CMK (cell line): ENCODE measurements around the gene INF2.
A peak's percentile ranks its signal among the peaks of the same experiment; 100 is the strongest.
"Not testable (repeated sequence)": the region's sequence is repeated elsewhere in the genome, so short reads cannot be mapped to it uniquely, and the experiment has no call there.

Experiments
- DNase-seq: peaks from one replicate; pipeline ENCODE4 v3.0.0-alpha.2; 2010; ENCODE audit warnings: low read depth

The INF2 gene

DNA sequence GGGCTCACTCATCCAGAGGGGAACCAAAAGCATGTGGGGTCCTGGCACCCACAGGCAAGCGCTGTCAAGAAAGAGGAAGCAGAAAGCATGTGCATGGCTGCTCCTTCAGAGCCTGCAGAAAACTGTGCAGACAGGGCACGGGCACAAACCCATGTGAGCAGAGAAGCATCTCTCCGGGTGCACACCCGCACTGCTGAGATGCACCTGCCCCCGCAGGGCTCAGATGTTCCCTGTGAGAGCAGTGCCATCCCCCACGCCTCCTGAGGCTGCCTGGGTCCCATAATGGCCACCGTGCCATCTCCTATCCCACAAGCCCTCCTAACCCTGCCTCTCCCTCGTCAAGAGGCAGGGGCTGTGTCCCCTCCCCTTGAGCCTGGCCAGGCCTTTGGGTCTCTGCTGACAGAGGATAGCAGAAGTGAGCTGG, 32.3 kb upstream of the INF2 start:
- no peak for DNase-seq

DNA sequence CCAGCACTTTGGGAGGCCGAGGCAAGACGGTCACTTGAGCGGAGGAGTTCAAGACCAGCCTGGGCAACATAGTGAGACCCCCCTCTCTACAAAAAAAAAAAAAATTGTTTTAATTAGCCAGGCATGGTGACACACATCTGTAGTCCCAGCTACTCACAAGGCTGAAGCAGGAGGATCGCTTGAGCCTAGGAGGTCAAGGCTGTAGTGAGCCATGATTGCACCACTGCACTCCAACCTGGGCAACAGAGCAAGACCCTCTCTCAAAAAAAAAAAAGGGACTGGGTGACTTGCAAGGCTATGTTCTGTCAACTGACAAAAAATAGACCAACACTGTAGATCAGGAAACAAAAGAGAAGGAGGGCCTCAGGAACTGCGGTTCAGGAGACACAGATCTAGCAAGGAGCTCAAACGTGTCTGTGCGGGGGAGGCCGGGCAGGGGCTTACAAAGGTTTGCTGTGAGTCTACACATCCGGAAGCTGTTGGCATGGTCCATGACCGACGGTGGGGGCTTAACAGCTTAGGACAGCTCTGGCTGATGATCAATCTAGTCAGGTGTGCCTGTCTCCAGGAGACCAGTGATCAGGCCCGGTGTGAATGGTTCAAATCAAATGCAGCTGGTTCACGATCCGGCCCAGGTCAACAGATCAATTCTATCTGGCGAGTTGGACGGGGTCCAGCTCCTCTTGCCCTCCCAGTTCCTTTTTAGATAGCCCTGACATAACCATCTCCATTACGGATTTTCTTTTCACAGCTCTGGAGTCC, 31.7 kb upstream of the INF2 start:
- peak; percentile 54 for DNase-seq

DNA sequence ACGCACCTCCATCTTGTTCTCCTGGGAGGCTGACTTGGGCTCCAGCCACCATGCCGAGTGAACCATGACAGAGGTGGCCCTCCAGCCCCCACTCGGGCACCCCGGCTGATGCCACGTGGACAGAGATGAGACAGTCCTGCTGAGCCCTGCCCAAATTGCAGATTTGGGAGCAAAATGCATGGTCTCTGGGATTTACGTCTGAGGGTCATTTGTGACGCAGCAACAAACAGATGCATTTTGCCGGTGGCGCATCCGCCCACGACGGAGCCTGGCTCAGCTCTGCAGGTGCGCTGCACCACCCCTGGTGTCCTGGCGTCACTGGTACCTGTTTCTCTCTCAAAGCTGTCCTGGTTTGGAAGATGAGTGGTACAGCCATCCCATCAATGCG, 31.1 kb upstream of the INF2 start:
- DNase-seq, result no peak

DNA sequence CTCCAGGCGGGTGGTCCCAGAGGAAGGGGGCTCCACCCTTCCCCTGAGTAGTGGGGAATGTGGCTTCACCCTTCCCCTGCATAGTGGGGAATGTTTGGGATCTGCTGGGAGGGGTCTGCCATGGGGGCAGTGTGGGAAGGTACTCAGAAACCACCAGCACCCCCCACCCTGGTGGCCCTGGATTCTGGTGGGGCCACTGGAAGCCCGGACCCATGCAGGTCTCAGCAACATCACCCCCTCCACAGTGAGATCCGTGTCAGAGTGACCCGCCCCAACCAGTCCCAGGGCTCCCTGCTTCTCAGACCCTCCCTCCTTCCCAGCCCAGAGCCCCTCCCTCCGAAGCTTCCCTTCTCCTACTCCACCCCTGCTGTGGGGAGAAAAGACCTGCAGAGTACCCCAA, 30.3 kb upstream of the INF2 start:
- no peak for DNase-seq

DNA sequence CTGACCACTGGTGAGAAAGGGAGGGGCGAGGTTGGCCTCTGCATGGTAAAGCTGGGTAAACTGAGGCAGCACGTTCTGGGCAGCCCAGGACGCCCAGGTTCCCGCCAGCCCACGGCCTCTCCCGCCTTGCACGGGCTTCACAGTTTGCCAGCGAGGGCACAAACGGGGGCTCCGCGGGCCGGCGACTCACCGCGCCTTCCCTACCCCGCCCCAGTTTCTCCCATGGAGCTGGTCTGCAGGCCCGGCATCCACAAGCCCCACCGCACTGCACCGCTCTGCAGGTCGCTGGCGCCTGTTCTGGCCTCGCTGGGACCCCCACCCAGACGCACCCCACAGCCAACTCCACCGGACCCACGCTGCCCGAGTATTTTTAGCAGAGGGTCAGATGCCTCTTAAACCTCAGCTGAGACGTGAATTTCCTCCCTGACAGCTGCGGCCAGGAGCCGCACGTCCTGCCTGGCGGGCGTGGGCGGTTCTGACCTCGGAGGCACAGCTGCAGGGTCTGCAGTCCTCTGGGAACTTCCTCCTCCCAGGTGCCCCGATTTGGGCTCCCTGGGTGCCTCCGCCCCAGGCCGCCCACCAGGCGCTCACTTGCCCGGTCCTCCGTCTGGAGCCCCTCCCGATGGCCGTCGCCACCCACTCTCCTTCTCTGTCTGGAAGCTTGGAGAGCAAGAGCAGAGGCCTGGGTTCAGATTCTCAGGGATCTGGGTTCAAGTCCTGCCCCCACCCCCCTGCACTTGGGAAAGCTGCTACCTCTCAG, 29.5 kb upstream of the INF2 start:
- no peak for DNase-seq

DNA sequence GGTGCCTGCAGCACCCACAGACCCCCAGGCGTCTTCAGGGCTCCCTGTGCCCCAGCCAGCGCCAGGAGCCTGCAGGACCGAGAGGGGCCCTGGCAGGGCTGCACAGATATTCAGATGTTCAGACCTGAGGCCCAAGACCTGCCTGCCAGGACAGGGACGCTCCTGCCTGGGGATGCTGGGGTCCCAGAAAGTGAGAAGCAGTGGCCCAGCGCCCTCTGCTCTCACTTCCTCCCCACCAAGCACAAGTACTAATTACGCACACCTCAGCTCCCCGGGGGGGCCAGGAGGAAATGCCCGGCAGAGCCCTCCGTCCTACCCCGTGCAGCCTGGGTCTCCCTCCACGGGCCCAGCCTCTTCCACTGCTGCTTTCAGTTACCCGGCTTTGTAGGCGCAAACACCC, 28.8 kb upstream of the INF2 start:
- DNase-seq, result no peak

DNA sequence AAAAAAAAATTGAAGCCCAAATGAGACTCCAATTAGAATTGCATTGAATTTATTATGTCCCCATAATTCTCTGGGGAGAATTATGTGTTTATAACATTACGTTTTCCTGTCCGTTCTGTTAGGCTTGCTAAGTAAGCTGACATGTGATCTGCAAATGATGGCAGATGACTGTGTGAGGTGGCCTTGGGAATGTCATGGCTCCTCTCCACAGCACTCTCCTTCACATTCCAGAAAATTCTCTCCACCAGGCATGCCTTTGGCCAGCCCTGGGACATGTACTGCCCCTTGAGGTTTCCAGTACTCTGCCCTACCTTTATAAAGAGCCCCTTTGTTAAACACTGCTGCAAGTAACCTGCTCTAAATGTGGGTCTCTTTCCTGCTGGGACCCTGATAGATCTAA, 28.3 kb upstream of the INF2 start:
- DNase-seq, result no peak

DNA sequence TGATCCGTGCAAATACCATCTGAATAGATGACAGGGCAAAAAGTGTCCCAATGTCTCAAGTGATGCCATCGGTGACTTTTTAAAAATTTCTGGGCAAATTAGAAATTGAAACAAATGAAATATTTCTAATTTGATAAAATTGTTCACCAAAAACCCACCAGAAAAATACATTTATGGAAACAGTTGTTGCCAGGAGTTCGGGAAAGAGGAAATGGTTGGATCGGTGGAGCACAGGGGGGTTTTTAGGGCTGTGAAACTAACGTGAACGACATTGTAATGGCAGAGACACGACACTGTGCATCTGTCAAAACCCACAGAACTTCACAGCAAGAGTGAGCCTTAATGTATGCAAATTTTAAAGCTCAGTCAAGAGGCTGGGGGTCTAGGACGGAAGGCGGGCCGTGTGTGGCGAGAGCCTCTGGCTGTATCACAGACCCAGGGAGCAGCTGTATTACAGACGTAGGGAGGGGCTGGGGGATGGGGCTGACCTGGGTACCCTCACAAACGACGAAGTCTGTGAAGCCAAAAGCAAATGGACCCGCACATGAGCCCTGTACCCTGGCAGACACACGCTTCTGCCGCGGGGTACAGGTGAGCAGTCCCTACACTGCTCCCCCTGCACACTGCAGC, 27.8 kb upstream of the INF2 start:
- DNase-seq, result not testable (repeated sequence)

DNA sequence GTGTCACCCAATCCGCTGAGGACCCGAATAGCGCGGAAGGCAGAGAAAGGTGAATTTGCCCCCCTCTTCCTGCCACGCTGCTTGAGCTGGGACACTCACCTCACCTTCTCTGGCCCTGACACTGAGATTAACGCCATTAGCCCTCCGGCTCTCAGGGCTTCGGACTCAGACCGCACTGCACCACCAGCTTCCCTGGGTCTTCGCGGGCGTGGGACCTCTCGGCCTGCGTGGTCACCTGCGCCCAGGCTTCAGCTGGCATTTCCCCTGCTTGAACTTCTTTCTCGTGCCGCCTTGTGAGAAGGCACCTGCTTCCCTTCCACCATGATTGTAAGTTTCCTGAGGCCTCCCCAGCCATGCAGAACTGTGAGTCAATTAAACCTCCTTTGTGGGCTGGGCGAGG, 26.9 kb upstream of the INF2 start:
- DNase-seq, result not testable (repeated sequence)

DNA sequence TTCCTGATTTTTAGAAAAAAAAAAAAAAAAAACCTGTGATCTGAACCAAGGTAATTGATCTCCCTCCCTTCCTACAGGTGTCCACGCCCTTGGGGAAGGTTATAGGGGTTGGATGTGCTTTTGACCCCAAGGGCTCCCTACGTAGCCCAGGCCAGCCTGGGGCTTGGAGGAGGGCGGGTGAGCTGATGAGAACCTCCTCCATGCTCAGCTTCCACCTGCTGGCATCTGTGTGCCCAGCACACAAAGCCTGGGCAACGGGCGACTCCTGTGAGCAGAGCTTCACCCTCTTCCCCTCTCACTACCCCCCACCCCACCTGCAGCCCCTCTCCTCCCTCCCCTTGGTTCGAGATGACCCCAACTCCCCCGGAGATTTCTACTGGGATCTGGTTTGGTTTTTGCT, 25.3 kb upstream of the INF2 start:
- no peak for DNase-seq

DNA sequence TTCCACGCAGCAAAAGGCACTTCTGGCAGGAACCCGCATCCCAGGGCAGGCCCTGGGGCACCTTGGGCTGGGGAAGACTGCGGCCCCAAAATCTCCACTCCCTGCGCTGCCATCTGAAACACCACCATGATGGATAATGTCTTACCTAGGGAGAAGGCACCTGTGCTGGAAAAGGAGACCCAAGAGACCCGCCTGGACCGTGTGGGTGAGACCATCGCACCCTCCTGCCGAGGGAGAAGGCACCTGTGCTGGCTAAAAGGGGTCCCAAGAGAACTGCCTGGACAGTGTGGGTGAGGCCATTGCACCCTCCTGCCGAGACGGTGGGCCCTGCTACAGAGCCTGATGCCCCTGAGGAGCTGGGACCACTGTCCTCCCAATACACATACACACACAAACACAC, 24.8 kb upstream of the INF2 start:
- DNase-seq, result no peak

DNA sequence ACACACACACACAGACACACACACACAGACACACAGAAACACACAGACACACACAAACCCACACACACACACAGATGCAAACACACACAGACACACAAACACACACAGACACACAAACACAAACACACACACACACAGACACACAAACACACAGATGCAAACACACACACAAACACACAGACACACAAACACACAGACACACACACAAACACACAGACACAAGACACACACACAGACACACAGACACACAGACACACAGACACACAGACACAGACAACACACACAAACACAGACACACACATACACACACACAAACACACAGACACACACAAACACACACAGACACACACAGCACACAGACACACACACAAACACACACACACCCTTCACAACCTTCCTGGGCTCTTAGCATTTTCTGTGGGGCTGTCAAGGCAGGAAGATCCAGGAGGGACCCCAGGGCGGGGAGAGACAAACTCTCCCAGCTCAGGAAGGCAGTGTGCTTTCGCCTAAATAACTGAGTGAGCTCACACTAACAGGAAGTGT, 24.2 kb upstream of the INF2 start:
- DNase-seq, result no peak

DNA sequence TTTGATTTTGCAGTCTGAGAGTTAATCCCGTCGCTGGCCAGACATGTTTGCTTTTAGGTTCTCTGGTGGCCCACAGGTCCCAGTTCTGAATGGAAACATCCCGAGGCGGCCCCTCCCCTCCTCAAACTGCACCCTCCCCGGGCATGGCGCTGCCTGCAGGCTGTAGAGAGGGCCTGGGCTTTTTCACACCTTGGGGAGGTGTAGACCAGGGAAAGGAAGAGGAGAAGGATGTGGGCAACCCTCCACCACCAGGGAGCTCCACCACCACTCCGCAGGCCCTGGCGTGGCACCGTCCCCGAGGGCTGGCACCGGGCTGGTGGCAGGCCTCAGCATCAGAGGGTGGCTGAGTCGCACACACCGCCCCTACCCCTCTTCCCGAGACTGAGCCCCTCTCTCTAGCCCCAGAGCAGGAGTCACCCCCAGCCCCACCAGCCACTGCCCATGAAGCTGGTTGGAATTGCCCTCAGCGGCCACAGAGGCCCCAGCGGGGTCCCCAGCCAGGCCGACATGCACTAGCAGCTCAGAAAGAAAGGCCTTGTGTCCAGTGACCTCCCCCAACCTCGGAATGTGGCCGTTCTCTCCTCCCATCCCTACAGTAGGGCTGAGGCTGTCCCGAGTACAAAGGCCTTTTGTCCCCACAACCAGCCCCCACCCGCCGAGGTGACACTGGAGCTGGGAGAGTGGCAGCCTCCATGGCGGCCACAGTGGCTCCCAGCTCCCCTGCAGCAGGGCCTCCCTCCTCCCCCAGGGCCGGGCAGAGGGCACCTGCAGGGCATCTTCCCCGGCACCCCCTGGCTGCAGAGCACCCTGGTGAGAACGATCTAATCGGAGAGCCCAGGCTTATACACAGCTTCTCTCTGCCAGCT, 23.5 kb upstream of the INF2 start:
- DNase-seq, result no peak

DNA sequence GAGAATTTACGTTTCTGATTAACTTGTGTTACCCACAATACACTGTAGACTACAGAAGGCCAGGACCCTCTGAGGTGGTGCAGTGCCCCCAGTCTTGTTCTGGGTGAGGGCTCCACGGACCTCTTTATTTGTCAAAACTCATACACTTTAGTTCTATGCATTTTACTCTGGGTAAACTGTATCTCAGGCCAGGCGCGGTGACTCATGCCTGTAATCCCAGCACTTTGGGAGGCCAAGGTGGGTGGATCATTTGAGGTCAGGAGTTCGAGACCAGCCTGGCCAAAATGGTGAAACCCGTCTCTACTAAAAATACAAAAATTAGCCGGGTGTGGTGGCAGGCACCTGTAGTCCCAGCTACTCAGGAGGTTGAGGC, 22.9 kb upstream of the INF2 start:
- DNase-seq, result not testable (repeated sequence)

DNA sequence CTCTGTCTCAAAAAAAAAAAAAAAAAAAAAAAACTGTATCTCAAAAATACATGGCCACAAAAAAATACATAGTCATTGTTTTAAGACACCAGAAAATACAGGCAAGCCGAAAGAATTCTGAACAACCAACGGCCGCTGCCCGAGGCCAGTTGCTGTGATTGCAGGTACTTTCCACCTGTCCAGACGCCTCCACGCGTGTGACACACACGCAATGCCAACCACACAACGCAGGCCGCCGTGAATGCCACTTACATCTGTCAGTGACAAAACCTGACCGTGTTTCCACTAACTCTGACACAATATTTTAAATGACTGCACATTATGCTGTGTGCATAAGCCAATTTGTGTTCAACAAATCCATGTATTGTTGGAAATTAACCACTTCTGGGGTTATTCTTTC, 22.4 kb upstream of the INF2 start:
- DNase-seq, result no peak

DNA sequence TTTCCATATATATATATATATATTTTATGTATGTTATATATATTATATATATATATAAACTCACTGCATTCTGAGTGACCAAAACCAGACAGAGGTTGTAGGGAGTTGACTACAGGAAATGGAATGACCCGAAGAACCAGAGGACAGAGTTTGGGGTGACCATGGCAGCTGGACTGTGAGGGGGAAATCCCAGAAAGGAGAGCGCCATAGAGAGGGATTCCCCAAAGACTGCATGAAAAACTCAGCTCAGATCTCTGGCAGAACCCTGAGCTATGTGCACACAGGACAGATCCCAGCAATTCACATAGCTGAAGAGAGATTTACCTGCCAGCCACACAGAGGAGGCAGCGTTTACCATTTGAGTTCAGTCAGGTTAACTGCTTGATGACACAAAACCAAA, 19.7 kb upstream of the INF2 start:
- no peak for DNase-seq

DNA sequence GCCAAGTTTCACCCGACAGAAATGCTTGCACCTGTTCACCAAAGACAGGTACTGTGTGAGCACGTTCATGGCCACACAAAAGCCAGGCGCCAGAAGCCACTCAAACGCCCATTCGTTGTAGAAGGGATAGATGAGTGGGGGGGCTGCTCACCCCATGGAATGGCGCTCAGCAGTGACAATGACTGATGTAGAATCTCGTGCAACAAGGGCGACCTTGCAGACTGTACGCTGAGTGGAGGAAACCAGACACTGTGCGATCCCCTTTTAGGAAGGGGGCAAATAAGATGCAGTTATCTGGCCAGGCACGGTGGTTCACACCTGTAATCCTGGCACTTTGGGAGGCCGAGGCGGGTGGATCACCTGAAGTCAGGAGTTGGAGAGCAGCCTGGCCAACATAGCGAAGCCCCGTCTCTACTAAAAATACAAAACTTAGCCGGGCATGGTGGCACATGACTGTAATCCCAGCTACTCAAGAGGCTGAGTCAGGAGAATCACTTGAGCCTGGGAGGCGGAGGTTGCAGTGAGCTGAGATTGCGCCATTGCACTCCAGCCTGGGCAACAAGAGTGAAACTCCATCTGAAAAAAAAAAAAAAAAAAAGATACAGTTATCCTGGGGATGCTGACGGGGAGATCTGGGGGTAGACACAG, 18.0 kb upstream of the INF2 start:
- not testable (repeated sequence) for DNase-seq

DNA sequence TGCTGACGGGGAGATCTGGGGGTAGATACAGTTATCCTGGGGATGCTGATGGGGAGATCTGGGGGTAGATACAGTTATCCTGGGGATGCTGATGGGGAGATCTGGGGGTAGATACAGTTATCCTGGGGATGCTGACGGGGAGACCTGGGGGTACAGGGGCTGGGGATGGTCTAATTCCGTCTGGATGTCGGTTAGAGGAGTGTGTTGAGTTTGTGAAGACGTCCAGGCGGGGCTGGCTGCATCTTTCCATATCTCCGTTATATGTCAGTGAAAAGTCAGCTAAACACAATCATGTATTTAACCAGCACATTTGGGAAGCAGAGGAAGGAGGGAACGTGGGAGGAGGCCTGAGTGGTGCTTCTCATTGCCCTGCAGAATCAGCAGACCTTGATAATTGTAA, 17.3 kb upstream of the INF2 start:
- not testable (repeated sequence) for DNase-seq

DNA sequence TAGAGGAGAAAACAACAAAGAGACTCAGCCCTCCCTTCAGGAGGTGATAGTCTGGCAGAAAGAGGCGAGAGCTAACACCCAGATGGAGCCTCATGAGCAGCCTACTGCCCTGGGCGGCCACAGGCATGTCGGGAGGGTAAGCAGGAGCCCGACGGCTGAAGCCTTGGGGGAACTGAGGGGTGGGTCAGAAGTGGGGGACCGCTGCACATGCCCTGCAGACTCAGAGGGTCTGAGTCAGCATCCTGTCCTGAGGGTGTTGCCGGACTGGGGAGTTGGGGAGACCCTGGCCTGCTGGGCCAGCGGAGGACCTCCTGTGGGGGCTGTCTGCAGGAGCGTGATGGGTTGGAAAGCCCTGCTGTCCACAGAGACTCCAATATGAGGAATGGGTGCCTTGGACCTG, 15.9 kb upstream of the INF2 start:
- no peak for DNase-seq

DNA sequence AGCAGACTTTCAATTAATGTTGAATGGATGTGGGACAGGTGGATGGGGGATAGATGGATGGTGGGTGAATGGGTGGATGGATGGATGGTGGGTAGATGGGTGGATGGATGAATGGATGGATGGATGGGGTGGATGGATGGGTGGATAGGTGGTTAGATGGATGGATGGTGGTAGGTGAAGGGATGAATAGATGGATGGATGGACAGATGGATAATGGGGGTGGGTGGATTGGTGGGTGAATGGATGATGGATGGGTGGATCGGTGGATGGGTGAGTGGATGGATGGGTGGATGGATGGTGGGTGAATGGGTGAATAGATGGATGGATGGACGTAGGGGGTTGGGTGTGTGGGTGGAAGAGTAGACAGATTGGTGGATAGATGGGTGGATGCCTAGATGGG, 14.0 kb upstream of the INF2 start:
- no peak for DNase-seq

DNA sequence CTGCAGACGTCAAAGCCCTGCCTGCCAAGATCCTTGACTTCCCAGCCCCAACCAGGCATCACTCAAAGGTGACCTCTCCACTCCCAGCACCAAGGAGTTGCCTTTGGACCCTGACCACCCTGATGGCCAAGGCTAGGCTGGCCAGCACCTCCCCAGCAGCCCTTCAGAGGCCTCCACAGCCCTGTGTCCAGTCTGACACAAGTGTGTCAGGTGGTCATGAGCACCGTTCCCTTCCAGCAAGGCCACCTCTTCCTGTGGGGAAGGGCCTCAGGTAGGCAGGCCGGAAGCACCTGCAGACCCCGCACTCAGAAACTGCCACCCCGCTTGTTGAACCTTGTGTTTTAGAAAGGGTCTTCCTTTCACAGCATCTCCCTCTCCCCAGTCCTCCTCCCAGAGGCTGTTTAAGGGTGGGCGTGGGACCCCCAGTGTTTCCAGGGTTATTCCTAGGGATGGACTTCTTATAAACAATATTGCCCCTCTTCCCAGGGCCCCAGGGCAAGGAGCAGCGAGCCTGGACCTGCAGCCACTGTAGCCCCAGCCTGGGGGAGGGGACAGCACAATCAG, 13.2 kb upstream of the INF2 start:
- no peak for DNase-seq
